CD1c-positive myeloid dendritic cell (primary cell): ENCODE data around the gene EDDM3A.
A peak's percentile ranks its signal among the peaks of the same experiment; 100 is the strongest.

Experiments
- DNase-seq: peaks from one replicate; pipeline ENCODE4 v3.0.0-alpha.2; 2016; ENCODE audit errors: extremely low spot score

Gene EDDM3A

DNA sequence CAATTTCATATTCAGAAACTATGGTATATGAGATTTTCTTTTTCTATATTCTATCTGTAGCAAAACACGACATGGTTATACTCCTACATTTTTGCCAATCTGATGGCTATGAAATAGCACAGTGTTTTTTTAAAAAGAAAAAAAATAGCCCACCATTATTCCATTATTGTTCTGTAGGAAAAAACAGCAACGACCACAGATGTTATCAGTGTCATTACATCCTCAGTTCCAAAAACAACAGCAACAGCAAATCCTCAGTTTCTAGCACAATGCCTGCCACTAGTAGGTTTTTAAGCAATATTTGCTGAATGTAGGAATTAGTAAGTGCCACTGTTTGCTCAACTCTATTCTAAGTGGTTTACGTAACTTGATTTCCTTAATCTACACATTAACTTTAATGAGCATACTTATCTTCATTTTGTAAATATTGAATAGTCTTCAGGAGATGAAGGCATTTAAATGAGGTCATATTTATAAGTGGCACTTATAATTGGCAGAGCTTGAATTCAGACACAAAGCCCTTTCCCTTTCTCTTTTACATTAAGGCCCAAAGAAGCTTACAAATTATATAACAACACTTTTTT is 43.6 kb downstream of the EDDM3A start:
- no peak for DNase-seq

DNA sequence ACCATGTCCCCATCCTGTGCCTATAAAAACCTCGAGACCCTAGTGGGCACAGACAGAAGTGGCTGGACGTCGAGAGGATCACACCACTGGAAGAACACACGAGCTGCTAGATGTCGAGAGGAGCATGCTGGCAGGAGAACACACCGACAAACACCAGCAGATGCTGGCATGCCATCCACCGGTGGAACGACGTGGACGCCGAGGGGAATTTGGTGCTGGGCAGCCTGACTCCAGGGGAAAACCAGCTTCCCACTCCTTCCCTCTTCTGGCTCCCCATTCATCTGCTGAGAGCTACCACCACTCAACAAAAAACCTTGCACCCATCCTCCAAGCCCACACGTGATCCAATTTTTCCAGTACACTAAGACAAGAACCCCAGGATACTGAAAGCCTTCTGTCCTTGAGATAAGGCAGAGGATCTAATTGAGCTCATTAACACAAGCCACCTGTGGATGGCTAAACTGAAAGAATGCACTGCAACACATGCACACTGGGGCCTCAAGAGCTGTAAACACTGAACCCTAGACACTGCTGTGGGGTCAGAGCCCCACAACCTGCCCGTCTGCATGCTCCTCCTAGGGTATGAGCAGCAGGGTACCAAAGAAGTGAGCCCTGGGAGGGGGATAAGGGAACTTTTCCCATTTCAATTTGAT is 44.9 kb downstream of the EDDM3A start:
- no peak for DNase-seq

DNA sequence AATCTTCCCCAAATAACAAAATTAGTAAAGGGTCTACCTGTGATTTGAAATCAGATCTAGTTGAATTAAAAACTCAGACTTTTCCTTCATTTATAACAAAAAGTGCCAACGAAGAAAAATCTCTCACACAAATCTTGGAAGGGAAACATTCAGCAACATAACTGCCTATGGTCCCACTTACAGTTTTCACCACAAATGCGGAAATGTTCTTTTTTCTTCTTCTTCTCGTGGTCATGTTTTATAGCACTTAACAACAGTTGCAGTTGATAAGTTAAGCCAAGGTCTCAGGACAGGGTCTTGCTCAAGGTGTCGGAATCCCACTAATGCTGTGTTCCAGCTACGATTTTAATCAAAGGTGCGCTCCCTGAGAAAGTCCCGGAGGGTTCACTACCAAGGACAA is 45.5 kb downstream of the EDDM3A start:
- DNase-seq: no peak

DNA sequence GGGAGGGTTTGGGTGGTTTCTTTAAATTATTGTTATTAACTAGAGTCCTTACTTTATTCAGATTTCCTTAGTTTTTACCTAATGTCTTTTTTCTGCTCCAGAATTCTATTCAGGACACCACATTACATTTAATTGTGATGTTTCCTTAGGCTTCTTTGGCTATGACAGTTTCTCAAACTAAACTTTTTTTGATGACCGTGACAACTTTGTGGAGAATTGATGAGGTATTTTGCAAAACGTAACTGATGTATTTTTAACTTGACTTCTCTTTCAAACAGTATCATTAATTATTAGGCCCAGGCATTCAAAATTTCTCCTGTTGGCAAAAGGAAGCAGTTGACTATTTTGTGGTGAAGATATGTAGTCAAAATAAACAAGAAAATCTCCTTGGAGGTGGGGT is 45.9 kb downstream of the EDDM3A start:
- no peak for DNase-seq

DNA sequence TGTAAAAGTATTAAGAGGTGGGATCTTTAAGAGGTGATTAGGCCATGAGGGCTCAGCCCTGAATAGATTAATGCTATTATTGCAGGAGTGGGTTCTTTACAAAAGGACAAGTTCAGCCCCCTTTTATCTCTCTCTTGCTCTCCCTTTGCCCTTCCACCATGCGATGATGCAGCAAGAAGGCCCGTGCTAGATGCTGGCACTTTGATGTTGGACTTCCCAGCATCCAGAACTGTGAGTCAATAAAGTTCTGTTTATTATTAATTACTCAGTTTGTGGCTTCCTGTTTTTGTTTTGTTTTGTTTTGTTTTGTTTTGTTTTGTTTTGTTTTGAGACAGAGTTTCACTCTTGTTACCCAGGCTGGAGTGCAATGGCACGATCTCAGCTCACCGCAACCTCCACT is 46.9 kb downstream of the EDDM3A start:
- DNase-seq: peak; percentile 56

DNA sequence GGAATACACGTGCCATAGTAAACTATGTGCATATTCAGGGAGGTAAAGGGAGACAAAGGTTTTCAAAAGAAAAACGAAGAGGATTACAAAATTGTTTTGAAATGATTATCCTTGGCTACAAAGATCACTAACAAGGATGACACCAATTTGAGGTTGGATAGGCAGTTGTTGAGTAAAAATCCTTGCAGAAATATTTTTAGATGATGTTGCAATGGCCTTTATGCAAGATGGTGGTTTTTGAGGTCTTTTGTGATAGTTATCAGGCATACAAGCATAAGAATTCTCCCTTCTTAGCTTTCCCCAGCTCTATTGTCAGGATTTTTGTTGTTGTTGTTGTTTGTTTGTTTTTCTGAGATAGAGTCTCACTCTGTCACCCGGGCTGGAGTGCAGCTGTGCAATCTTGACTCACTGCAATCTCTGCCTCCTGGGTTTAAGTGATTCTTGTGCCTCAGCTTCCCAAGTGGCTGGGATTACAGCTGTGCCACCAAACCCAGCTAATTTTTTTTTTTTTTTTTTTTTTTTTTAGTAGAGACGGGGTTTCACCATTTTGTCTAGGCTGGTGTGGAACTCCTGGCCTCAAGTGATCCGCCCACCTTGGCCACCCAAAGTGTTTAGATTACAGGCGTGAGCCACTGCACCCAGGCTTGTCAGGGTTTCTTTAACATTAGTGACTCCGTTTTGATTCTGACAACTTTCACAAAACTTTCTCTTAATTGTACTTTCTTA is 49.1 kb downstream of the EDDM3A start:
- peak; percentile 70 for DNase-seq

DNA sequence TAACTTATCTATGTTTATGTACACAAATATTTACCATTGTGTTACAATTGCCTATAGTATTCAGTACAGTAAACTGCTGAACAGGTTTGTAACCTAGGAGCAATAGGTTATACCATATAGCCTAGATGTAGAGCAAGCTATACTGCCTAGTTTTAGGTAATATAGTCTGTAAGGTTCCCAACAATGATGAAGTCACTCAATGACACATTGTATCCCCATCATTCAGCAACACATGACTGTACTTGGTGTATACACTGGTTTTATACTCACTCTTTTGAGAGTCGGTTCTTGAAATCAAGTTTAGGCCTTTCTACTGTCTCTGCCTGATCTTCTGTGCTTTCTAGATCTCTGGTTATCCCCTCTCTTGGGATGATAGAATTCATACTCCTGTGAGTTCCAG is 51.5 kb downstream of the EDDM3A start:
- DNase-seq: no peak
